Stimulated activated CD4-positive, alpha-beta T cell treated with anti-CD3 and anti-CD28 coated beads, Interleukin-2, amount 100 ng/mL, for 24 hours (primary cell): ENCODE data around the gene GLI1.
A peak's percentile ranks its signal among the peaks of the same experiment; 100 is the strongest.
"Not testable (repeated sequence)": the region's sequence is repeated elsewhere in the genome, so short reads cannot be mapped to it uniquely, and the experiment has no call there.

ENCODE experiments used
- DNase-seq, 2 donors: peaks; one replicate each; pipeline ENCODE4 v3.0.0-alpha.2; 2020

The GLI1 gene

DNA sequence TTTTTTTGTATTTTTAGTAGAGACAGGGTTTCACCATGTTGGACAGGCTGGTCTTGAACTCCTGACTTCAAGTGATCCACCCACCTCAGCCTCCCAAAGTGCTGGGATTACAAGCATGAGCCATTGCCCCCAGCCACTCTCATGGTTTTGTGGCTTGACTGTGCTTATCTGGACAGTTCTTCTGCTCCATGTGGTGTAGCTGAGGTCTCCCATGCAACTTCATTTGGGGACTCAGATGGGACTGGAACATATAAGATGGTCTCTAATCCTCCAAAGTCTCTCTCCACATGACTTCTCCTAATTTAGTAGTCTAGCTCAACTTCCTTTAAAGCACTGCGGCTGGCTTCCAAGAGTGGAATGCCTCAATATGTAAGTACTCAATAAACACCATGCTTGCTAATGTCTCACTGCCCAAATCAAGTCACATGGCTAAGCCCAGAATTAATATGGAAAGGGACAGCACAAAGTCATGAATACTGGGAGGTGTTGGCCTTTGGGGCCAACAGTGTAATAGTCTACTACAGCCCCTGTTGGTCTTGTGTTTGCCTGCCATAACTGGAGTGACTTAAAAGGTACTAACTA is 17.6 kb upstream of the GLI1 start:
- DNase-seq = no peak

DNA sequence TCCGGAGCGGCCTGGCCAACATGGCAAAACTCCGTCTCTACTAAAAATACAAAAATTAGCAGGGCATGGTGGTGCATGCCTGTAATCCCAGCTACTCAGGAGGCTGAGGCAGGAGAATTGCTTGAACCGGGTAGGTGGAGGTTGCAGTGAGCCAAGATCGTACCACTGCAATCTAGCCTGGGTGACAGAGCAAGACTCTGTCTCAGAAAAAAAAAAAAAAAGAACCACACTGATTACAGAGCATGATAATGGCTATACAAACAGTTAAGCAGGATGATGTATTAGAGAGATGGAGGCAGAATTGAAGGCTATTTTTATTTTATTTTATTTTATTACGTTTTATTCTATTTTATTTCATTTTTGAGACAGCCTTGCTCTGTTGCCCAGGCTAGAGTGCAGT is 15.2 kb upstream of the GLI1 start:
- not testable (repeated sequence) for DNase-seq

DNA sequence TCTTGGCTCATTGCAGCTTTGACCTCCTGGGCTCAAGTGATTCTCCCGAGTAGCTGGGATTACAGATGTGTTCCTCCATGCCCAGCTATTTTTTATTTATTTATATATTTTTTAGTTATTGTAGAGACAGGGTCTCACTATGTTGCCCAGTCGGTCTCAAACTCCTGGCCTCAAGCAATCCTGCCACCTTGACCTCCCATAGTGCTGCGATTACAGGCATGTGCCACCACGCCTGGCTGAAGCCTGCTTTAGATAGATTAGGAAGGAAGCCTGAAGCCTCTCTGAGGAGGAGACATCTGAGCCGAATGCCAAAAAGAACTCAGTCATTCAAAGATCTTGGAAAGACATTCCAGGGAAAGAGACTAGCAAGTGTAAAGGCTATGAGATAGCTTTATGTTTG is 14.8 kb upstream of the GLI1 start:
- DNase-seq = no peak

DNA sequence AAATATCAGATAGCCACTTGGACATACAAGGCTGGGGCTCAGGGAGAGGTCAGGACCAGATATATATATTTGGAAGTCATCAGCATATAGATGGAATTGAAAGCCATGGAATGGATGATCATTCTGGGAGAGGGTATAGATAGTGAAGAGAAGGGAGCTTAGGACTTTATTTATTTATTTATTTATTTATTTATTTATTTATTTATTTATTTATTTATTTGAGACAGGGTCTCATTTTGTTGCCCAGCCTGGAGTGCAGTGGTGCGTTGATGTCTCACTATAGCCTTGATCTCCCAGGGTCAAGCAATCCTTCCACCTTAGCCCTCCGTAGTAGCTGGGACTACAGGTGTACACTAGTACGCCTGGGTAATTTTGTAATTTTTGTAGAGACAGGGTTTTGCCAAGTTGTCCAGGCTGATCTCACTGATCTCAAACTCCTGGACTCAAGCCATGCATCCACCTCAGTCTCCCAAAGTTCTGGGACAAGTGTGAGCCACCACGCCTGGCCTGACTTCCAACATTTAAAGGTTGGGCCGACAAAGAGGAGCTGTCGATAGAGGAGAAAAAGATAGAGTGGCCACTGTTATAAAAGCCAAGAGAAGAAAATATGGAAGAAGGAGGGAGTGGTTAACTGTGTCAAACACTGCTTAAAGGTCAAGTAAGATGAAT is 13.2 kb upstream of the GLI1 start:
- DNase-seq = no peak

DNA sequence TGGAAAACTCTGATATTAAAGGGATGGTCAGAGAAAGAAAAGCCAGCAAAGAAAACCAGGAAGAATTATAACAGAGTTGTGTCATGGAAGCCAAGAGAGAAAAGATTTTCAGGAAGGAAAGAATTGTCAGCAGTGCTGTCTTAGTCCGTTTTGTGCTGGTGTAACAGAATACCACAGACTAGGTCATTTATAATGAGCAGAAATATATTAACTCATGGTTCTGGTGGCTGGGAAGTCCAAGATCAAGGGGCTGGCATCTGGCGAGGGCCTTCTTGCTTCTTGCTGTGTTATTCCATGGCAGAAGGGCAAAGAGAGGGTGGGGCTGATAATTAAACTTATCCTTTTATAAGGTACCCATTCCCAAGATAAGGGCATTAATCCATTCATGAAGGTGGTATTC is 10.9 kb upstream of the GLI1 start:
- DNase-seq = no peak

DNA sequence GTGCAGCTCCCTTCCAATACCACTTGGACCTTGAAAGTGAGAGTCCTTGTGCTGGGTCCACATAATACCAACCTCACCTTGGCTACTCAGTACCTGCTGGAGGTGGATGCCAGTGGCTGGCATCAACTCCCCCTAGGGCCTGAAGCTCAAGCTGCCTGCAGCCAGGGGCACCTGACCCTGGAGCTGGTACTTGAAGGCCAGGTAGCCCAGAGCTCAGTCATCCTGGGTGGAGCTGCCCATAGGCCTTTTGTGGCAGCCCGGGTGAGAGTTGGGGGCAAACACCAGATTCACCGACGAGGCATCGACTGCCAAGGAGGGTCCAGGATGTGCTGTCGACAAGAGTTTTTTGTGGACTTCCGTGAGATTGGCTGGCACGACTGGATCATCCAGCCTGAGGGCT is 10.2 kb upstream of the GLI1 start:
- DNase-seq = no peak

DNA sequence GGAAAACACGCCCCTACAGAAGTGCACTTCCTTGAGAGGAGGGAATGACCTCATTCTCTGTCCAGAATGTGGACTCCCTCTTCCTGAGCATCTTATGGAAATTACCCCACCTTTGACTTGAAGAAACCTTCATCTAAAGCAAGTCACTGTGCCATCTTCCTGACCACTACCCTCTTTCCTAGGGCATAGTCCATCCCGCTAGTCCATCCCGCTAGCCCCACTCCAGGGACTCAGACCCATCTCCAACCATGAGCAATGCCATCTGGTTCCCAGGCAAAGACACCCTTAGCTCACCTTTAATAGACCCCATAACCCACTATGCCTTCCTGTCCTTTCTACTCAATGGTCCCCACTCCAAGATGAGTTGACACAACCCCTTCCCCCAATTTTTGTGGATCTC is 9.5 kb upstream of the GLI1 start:
- no peak for DNase-seq

DNA sequence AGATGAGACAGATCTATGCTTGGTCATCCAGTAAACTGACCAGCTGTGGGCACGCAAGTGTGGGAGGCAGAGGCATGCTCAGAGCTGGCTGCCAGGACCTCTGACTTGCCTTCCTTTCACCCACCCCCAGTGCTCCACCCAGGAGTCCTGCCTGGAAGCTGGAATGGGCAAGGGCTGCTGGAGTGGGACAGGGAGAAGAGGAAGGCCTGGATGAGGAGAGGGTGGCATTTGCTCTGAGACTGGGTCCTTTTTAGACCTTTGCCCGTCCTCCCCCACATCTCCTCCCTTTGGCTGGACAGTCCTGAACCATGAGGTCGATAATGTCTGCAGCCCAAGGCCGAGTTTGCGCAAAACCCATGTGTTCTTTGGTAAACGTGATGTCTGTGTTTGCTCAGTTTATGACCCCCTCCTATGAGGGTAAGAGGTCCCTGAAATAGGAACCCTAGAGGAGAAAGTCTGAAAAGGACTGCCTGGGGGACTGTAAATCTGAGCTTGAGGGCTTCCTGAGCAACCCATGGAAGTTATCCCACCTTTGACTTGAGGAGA is 8.3 kb upstream of the GLI1 start:
- DNase-seq = no peak

DNA sequence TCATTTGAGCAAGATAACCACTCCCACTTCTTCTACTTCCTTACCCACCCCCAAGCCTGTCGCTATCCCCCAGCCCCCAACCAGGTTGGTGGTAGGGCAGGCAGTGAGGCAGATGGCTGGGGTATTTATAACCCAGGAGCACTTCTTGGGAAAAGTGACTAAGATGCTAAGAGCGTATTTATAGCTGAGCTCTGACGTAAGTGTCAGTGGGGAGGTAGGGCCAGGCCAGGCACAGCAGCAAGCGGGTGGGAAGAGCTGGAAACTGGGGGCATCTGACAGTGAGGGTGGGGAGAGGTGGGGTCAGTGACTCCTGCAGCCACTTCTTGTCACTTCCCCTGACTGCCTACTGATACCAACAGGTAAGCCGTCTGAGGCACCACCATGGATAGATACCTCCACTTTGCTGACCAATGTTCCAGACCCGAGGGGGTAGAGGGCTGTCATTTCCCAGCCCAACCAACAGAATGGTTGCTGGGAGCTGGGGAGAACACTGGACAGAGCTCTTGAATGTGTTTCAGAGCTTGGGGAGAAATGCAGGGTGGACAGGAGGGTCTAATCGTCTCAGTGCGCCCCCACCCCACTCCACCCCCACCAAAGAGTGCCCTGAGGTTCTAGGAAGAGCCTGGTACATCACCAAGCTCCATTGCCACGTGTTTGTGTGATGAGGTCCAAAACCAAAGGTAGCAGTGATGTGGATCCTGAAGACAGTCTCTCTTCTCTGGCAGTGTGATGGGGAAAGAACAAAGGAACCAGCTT is 7.2 kb upstream of the GLI1 start:
- DNase-seq = peak in 1 of 2 donors; percentile 32

DNA sequence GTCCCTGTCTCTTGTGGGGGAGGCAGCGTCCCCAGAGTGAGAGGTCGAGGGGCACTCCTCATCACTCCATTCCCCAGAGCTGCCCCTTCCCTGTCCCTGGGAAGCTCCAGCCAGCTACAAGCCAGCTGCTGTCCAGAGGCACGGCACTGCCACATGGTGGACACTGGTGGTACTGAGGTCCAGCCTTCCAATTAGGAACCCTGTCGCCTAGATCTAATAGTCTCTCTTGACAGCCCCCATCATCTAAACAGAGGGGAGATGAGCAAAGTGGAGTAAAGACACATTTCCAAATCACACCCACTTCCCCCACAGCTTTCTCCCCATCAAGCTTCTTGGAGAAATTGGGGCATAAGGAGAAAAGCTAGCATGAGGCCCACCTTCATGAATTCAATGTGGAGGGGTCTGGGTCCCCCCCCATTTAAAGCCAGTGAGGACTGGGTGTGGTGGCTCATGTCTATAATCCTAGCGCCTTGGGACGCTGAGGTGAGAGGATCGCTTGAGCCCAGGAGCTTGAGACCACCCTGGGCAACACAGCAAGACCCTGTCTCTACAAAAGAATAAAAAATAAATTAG is 6.6 kb upstream of the GLI1 start:
- peak; percentile 65 to 77 for DNase-seq

DNA sequence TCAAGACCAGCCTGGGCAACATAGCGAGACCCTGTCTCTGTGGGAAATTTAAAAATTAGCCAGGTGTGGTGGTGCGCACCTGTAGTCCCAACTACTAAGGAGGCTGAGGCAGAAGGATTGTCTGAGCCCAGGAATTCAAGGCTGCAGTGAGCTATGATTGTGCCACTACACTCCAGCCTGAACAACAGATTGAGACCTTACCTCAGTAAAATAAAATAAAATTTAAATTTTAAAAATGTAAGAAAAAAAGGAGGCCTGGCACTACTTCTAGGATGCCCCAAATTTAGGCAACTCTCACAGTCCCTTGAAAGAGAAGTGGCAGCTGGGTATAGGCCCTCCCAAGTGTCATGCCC is 5.4 kb upstream of the GLI1 start:
- DNase-seq = no peak

DNA sequence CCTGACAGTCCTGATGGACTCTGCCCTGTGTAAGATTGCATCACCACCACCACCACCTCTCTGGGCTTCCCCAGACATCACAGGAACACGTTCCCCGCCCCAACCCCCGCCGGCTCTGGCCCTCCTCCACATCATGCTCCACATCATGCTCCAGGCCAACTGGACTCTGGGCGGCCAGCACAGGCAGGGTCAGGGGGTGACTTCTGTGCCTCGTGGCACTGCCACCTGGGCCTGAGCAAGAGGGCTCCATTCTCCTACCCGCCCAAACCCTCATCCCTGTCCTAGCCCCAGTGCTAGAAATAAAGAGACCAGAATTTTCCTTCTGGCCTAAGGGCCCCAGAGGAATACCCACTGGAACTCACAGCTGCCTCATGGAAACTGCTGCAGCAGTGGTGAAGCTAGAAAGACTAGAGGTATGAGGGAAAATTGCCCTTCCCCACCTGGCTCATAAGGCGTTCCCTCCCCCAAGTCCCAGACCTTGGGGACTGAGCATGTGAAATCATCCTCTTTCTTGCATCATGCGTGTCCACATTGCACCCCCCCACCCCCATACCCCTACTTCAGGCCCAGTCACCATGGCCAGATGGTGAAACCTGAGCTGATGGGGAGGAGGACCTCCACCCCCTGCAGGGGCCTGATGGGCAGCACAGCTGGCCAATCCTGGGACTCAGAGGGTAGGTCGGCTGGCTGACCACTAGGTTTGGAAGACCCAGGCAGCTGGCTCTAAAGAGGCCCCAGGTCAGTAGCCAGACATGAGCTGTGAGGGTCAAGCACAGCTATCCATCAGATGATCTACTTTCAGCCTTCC is 4.8 kb upstream of the GLI1 start, which contains the start of gene INHBE:
INHBE (plus strand) TSS at position 742 of the 808 bp plus-strand sequence. CDS start 230 bp downstream, outside the sequence.
- no peak for DNase-seq

DNA sequence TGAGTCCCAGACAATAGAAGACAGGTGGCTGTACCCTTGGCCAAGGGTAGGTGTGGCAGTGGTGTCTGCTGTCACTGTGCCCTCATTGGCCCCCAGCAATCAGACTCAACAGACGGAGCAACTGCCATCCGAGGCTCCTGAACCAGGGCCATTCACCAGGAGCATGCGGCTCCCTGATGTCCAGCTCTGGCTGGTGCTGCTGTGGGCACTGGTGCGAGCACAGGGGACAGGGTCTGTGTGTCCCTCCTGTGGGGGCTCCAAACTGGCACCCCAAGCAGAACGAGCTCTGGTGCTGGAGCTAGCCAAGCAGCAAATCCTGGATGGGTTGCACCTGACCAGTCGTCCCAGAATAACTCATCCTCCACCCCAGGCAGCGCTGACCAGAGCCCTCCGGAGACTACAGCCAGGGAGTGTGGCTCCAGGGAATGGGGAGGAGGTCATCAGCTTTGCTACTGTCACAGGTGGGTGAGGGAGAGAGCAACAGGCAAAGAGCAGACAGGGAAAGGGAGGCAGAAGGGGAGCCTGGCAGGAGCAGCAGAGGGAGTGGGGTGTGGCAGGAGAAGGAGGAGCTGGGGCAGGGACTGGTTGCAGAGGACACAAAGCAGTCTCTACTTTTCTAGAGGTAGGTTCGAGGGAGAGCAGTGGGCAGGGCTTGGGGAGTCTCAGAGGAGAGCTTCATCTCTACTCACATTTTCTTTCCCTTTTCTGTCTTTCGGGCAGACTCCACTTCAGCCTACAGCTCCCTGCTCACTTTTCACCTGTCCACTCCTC is 4.0 kb upstream of the GLI1 start:
- DNase-seq = no peak

DNA sequence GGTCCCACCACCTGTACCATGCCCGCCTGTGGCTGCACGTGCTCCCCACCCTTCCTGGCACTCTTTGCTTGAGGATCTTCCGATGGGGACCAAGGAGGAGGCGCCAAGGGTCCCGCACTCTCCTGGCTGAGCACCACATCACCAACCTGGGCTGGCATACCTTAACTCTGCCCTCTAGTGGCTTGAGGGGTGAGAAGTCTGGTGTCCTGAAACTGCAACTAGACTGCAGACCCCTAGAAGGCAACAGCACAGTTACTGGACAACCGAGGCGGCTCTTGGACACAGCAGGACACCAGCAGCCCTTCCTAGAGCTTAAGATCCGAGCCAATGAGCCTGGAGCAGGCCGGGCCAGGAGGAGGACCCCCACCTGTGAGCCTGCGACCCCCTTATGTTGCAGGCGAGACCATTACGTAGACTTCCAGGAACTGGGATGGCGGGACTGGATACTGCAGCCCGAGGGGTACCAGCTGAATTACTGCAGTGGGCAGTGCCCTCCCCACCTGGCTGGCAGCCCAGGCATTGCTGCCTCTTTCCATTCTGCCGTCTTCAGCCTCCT is 3.4 kb upstream of the GLI1 start:
- DNase-seq = peak; percentile 48 to 49

DNA sequence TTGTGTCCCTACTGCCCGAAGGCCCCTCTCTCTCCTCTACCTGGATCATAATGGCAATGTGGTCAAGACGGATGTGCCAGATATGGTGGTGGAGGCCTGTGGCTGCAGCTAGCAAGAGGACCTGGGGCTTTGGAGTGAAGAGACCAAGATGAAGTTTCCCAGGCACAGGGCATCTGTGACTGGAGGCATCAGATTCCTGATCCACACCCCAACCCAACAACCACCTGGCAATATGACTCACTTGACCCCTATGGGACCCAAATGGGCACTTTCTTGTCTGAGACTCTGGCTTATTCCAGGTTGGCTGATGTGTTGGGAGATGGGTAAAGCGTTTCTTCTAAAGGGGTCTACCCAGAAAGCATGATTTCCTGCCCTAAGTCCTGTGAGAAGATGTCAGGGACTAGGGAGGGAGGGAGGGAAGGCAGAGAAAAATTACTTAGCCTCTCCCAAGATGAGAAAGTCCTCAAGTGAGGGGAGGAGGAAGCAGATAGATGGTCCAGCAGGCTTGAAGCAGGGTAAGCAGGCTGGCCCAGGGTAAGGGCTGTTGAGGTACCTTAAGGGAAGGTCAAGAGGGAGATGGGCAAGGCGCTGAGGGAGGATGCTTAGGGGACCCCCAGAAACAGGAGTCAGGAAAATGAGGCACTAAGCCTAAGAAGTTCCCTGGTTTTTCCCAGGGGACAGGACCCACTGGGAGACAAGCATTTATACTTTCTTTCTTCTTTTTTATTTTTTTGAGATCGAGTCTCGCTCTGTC is 2.7 kb upstream of the GLI1 start:
- no peak for DNase-seq

DNA sequence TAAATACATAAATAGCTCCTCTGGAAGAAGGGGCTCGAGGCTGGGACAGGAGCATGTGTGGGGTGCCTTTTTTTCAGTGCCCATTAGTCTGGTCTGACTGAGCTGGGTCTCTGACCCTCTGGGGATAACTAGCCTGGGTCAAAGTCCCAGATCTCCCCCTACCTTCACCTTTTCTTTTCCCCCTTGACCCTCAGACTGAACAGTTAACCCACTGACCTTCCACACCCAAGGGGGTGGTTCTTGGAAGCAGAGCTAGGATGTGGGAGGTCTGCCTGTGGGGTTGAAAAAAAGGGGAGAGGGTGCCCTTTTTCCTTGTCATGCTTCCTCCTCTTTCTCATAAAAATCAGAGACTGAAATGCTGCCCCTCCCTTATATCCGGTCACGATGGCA is 925 bp upstream of the GLI1 start:
- DNase-seq = no peak

DNA sequence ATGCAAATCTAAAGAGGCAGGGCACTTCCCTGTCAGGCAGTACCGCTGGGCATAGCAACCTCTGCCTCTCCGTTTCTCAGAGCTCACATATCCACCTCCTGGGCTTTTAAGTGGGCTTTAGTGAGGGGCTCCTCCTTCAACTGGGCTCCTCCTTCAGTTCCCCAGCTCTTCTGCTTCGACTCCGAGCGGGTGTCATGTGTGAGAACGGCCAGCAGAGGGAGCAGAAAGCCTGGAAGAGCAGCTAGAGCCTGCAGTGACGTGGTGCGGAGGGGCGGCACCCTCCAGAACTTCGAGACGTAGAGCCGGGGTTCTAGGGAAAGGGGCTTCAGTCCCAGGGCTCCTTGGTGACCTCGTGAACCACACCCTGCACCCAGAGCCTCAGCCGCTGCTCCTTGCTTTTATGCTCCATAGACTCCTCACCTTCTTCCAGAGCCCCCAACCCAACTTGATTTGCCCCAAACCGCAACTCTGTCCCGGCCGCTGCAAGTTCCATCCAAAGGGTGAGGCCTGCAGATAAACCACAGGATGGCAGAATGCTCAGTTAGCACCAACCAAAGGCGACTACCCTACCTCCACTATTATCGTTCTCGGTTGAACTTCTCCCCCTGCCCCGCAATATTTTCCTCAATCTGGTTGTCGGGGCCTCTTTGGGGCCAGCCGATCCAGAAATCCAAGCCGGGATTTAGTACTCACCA is 383 bp upstream of the GLI1 start:
- peak; percentile 95 to 97 for DNase-seq

DNA sequence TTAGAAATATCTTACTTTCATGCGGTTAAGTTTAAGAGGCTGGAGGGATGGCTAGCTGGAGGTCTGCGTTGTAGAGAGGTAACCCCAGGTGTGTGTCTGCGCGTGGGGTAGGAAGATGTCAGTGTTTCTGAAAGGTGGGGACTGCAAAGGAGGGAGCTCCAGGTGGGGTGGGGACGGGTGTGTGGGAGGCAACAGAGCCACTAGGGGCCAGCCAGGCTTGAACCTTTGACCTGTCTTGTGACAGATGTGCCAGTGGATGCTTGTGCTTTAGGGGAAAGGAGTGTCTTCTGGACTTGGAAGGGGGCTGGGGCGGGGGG is 841 bp downstream of the GLI1 start:
- peak in 1 of 2 donors; percentile 26 for DNase-seq

DNA sequence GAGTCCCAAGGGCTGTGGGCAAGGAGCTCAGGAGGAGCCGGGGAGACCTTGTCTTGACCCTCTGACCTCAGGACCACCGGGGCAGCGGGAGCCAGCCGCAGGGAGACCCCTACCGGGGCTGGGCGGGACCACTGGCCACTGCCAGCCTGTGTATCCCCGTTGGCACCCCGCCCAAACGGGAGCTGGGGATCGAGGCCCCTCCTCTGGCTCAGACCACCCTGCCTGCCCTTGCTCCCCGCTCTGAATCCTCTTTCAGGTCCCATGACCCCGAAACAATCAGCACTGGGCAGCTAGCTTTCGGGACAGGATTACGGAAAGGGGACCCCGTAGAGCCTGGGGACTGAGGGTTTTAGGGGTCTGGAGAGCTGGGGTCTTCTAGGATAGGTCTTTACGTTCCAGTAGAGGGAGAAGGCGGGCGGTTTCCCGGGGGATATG is 1.3 kb downstream of the GLI1 start:
- no peak for DNase-seq

DNA sequence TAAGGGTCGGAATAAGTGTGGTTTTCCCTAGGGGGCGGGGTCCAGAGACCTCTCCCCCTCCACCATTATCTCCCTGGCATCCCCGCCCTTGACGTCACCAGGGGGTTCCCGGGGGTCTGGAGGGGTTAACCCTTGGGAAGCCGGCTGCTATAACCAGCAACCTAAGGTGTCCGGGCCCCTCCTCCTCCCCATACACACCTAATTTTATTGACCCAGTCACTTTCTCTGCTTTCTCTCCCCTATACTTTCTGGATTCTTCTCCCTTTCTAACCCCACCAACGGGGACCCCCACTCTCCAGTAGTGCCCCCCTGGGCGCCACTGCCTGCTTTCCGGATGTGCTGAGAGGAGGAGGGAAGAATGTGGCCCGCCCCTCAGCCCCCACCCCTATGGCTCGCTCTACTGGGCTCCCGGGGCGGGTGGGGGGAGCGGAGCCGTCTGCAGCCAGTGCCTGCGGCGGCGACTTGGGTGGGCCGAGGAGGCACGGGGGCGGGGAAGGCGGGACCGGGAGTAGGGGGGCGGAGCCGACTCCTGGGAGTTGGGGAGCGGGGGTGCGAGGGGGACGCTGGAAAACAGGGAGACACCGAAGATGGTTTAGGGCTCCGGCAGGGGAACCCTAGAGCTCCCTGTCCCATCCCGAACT is 1.8 kb downstream of the GLI1 start:
- peak; percentile 35 to 50 for DNase-seq
